ENCODE data around the gene IGFL2. TPM values are rescaled to one million over a fixed set of nuclear protein-coding genes. Genes with fewer than 3 reads are reported as not detected.

Gene IGFL2
- total RNA-seq, 1 experiment from 2014 or later, result not detected

DNA sequence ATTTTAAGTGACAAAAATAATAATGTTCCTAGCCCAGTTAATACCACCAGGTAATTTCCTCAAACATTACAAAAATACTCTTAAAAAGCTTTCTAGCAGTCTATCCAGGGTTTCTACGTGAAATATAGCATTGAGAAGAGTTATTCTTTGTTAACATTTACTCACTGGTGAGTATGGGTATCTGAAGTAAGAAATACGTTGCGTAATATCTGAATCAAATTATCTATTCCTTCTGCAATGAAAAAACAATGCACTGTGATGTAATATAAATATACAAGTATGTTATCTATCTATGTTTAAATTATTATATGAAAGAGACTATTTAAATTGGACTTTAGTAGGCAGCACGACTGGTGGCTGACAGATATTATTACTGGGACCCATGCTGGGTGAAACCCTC is 5.7 kb upstream of the IGFL2 start:
- H3K9me3 ChIP-seq (ENCODE audit: control insufficient read depth in 1 of 2, insufficient read depth in 1 of 2, low read depth in 1 of 2, low read length in 2 of 2), result no peaks in the 10 kb centered on the region
- ChIA-PET CTCF (no interaction called here), POLR2A (no interaction called here), RAD21 (ENCODE audit: low non-redundant PET in 1 of 2, low total read pairs in 2 of 2, uncharacterized antibody in 2 of 2, unreplicated experiment in 2 of 2) (no interaction called here)
- H2AFZ ChIP-seq (ENCODE audit: low read depth, low read length, poor library complexity, severe bottlenecking), result no peak overlapping the region
- ATAC-seq (no peak), DNase-seq (ENCODE audit: low read depth, low spot score) (no peak)
- H3K4me3 ChIP-seq (replicated peaks in 1 of 2; ENCODE audit: low read depth in 1 of 2, low read length in 2 of 2), result no peak overlapping the region
- intact Hi-C loops (cut with micrococcal nuclease), result no loop called here
- 0 out of 2 replicates have a peak, but pooled peaks cover 3% of the 10 kb centered on the region for H3K9me2 ChIP-seq (ENCODE audit: insufficient read depth)
- no TSS peak for BruUV-seq (replicated peaks)
- no peaks in the 10 kb centered on the region for H3K27me3 ChIP-seq (ENCODE audit: insufficient read depth, low read length)
- peaks cover 0 to 3% of the 10 kb centered on the region in 2 experiments; a peak in 1 of 4 replicates for H3K4me1 ChIP-seq (ENCODE audit: control insufficient read depth in 1 of 2, insufficient read depth in 2 of 2, low read length in 2 of 2)
- H4K20me1 ChIP-seq (ENCODE audit: insufficient read depth), result no peaks in the 10 kb centered on the region
- no peak overlapping the region for H3K9ac ChIP-seq (ENCODE audit: low read length)
- no peak overlapping the region for H3K27ac ChIP-seq (ENCODE audit: low read depth, low read length)
- no peaks in the 10 kb centered on the region for H3K79me2 ChIP-seq (ENCODE audit: insufficient read depth, low read length)
- no peaks in the 10 kb centered on the region for H3K36me3 ChIP-seq (ENCODE audit: control insufficient read depth in 1 of 2, insufficient read depth in 2 of 2, low read length in 2 of 2)
- no peak overlapping the region for H3K4me2 ChIP-seq (ENCODE audit: low read length)
- TF ChIP-seq FOSL1 (IDR thresholded peaks at IDR 0.05; ENCODE audit: low read depth), result no peak
- TF ChIP-seq ELF1 (IDR thresholded peaks at IDR 0.05; ENCODE audit: borderline replicate concordance, low read depth), result no peak
- no peak for TF ChIP-seq POLR2A (IDR thresholded peaks at IDR 0.05; ENCODE audit: borderline replicate concordance, extremely low read depth, insufficient read depth, insufficient read length)
- no peak for TF ChIP-seq JUND (IDR thresholded peaks at IDR 0.05)
- TF ChIP-seq SP1 (IDR thresholded peaks at IDR 0.05; ENCODE audit: low read depth), result no peak
- TF ChIP-seq EGR1 (IDR thresholded peaks at IDR 0.05; ENCODE audit: low read depth), result no peak
- no peak for TF ChIP-seq SRF (IDR thresholded peaks at IDR 0.05; ENCODE audit: low read depth)
- no peak for TF ChIP-seq RAD21 (IDR thresholded peaks at IDR 0.05; ENCODE audit: low read depth)
- no peak for TF ChIP-seq SIN3A (IDR thresholded peaks at IDR 0.05; ENCODE audit: low read depth)
- no peak for TF ChIP-seq CTCF (IDR thresholded peaks at IDR 0.05 in 2 of 3, conservative IDR thresholded peaks at IDR 0.05 in 1 of 3; ENCODE audit: borderline replicate concordance in 1 of 3, insufficient read depth in 1 of 3, low read depth in 2 of 3, low read length in 2 of 3)
- TF ChIP-seq POLR2AphosphoS5 (IDR thresholded peaks at IDR 0.05; ENCODE audit: low read depth, low read length), result no peak
- TF ChIP-seq, protein P1, sequence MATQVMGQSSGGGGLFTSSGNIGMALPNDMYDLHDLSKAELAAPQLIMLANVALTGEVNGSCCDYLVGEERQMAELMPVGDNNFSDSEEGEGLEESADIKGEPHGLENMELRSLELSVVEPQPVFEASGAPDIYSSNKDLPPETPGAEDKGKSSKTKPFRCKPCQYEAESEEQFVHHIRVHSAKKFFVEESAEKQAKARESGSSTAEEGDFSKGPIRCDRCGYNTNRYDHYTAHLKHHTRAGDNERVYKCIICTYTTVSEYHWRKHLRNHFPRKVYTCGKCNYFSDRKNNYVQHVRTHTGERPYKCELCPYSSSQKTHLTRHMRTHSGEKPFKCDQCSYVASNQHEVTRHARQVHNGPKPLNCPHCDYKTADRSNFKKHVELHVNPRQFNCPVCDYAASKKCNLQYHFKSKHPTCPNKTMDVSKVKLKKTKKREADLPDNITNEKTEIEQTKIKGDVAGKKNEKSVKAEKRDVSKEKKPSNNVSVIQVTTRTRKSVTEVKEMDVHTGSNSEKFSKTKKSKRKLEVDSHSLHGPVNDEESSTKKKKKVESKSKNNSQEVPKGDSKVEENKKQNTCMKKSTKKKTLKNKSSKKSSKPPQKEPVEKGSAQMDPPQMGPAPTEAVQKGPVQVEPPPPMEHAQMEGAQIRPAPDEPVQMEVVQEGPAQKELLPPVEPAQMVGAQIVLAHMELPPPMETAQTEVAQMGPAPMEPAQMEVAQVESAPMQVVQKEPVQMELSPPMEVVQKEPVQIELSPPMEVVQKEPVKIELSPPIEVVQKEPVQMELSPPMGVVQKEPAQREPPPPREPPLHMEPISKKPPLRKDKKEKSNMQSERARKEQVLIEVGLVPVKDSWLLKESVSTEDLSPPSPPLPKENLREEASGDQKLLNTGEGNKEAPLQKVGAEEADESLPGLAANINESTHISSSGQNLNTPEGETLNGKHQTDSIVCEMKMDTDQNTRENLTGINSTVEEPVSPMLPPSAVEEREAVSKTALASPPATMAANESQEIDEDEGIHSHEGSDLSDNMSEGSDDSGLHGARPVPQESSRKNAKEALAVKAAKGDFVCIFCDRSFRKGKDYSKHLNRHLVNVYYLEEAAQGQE (IDR thresholded peaks at IDR 0.05; ENCODE audit: low read depth), result no peak
- no peak for TF ChIP-seq TCF7L2 (IDR thresholded peaks at IDR 0.05; ENCODE audit: borderline replicate concordance, extremely low read depth, insufficient read depth, insufficient read length)
- no peak for TF ChIP-seq EZH2 (IDR thresholded peaks at IDR 0.05)
- TF ChIP-seq EZH2phosphoT487 (IDR thresholded peaks at IDR 0.05; ENCODE audit: borderline replicate concordance), result no peak
- TF ChIP-seq ATF3 (IDR thresholded peaks at IDR 0.05), result no peak
- no peak for TF ChIP-seq CBX3 (IDR thresholded peaks at IDR 0.05; ENCODE audit: low read depth)
- TF ChIP-seq ZBTB33 (IDR thresholded peaks at IDR 0.05; ENCODE audit: extremely low read depth, insufficient replicate concordance, low read length), result no peak
- no peak for TF ChIP-seq ZNF274 (IDR thresholded peaks at IDR 0.05; ENCODE audit: low read depth, low read length)
- TF ChIP-seq, protein P2, sequence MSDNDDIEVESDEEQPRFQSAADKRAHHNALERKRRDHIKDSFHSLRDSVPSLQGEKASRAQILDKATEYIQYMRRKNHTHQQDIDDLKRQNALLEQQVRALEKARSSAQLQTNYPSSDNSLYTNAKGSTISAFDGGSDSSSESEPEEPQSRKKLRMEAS (IDR thresholded peaks at IDR 0.05), result no peak
